ENCODE data around the gene TRAF3.

GRCh38 chr14:102902086-102902485, 124.8 kb downstream of the TRAF3 start:
- no peak for TF ChIP-seq EZH2phosphoT487 (conservative IDR thresholded peaks at IDR 0.05; ENCODE audit: low read length)
- TF ChIP-seq CTCF (IDR thresholded peaks at IDR 0.05; ENCODE audit: insufficient read depth, low read length, poor library complexity, severe bottlenecking), result no peak
